GM10266 (cell line): ENCODE data around the gene SRRM5.

Experiments
- DNase-seq: peaks from one replicate; pipeline ENCODE4 v3.0.0; 2012; ENCODE audit errors: extremely low spot score
- TF ChIP-seq, protein P1 (sequence below): IDR thresholded peaks from 2 replicates; pipeline ENCODE4 v1.5.1; 2012; ENCODE audit warnings: mild to moderate bottlenecking, low read depth; ENCODE audit not compliant: control insufficient read depth, insufficient read depth; ENCODE audit errors: missing control alignments

Gene SRRM5

GRCh38 chr19:43664018-43664417, 52.1 kb downstream of the SRRM5 start:
- TF ChIP-seq, protein P1, sequence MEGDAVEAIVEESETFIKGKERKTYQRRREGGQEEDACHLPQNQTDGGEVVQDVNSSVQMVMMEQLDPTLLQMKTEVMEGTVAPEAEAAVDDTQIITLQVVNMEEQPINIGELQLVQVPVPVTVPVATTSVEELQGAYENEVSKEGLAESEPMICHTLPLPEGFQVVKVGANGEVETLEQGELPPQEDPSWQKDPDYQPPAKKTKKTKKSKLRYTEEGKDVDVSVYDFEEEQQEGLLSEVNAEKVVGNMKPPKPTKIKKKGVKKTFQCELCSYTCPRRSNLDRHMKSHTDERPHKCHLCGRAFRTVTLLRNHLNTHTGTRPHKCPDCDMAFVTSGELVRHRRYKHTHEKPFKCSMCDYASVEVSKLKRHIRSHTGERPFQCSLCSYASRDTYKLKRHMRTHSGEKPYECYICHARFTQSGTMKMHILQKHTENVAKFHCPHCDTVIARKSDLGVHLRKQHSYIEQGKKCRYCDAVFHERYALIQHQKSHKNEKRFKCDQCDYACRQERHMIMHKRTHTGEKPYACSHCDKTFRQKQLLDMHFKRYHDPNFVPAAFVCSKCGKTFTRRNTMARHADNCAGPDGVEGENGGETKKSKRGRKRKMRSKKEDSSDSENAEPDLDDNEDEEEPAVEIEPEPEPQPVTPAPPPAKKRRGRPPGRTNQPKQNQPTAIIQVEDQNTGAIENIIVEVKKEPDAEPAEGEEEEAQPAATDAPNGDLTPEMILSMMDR, result no peak
- no peak for DNase-seq
